Activated naive CD8-positive, alpha-beta T cell treated with anti-CD3 and anti-CD28 coated beads, Interleukin-2, amount 50 U/mL, for 24 hours (primary cell): ENCODE measurements around the gene CDK8.
"Not testable (repeated sequence)": the region's sequence is repeated elsewhere in the genome, so short reads cannot be mapped to it uniquely, and the experiment has no call there.

Experiments used
- ATAC-seq: fragments of 150-1000 bp; cut with Tn5 transposase; one replicate; pipeline ENCODE4 v1.10.0; 2021
- DNase-seq: peaks from one replicate; pipeline ENCODE4 v3.0.0; 2021
- H3K27ac Mint-ChIP-seq: one replicate; pipeline ENCODE4 v1.8.0; 2021; ENCODE audit warnings: mild to moderate bottlenecking, mixed read lengths
- H3K27me3 Mint-ChIP-seq: one replicate; pipeline ENCODE4 v1.8.0; 2021; ENCODE audit warnings: mixed read lengths
- H3K36me3 Mint-ChIP-seq: one replicate; pipeline ENCODE4 v1.8.0; 2021; ENCODE audit warnings: low read depth, mixed read lengths
- H3K4me1 Mint-ChIP-seq: one replicate; pipeline ENCODE4 v1.8.0; 2021; ENCODE audit warnings: mixed read lengths
- H3K4me3 Mint-ChIP-seq: one replicate; pipeline ENCODE4 v1.8.0; 2021; ENCODE audit warnings: mild to moderate bottlenecking, moderate library complexity, mixed read lengths
- H3K9me3 Mint-ChIP-seq: one replicate; pipeline ENCODE4 v1.8.0; 2021; ENCODE audit warnings: mixed read lengths

Gene CDK8

GRCh38 chr13:26229080-26229615, 24.8 kb upstream of the CDK8 start:
- Mint-ChIP-seq H3K27ac (no peak overlapping the region), H3K27me3 (no peaks in the 10 kb centered on the region), H3K36me3 (no peaks in the 10 kb centered on the region), H3K9me3 (no peaks in the 10 kb centered on the region), H3K4me3 (no peak overlapping the region), H3K4me1 (no peaks in the 10 kb centered on the region)
- ATAC-seq, result no peak
- no peak for DNase-seq

GRCh38 chr13:26230703-26231102, 23.2 kb upstream of the CDK8 start:
- H3K36me3 Mint-ChIP-seq, result no peaks in the 10 kb centered on the region
- DNase-seq (no peak), ATAC-seq (no peak)
- no peak overlapping the region for H3K4me3 Mint-ChIP-seq
- H3K27me3 Mint-ChIP-seq, result peaks cover 3% of the 10 kb centered on the region
- no peaks in the 10 kb centered on the region for H3K9me3 Mint-ChIP-seq
- no peaks in the 10 kb centered on the region for H3K4me1 Mint-ChIP-seq
- no peak overlapping the region for H3K27ac Mint-ChIP-seq

GRCh38 chr13:26236296-26236695, 17.6 kb upstream of the CDK8 start:
- Mint-ChIP-seq H3K36me3 (no peaks in the 10 kb centered on the region), H3K27me3 (peaks cover 6% of the 10 kb centered on the region), H3K27ac (no peak overlapping the region), H3K9me3 (no peaks in the 10 kb centered on the region), H3K4me1 (peaks cover 11% of the 10 kb centered on the region), H3K4me3 (no peak overlapping the region)
- ATAC-seq, result no peak
- no peak for DNase-seq

- Mint-ChIP-seq H3K4me3 (no peak overlapping the region), H3K27ac (no peak overlapping the region), H3K9me3 (peaks cover 4% of the 10 kb centered on the region), H3K27me3 (peaks cover 16% of the 10 kb centered on the region), H3K36me3 (no peaks in the 10 kb centered on the region), H3K4me1 (no peaks in the 10 kb centered on the region)
- DNase-seq (no peak), ATAC-seq (no peak)
Observed at GRCh38 chr13:26246154-26246553, 7.8 kb upstream of the CDK8 start.

- Mint-ChIP-seq H3K36me3 (no peaks in the 10 kb centered on the region), H3K4me1 (no peaks in the 10 kb centered on the region), H3K9me3 (peaks cover 4% of the 10 kb centered on the region), H3K27ac (no peak overlapping the region), H3K4me3 (no peak overlapping the region), H3K27me3 (peaks cover 11% of the 10 kb centered on the region)
- DNase-seq (no peak), ATAC-seq (no peak)
Observed at GRCh38 chr13:26247011-26247410, 6.9 kb upstream of the CDK8 start.

GRCh38 chr13:26247608-26248007, 6.3 kb upstream of the CDK8 start:
- ATAC-seq (no peak), DNase-seq (no peak)
- Mint-ChIP-seq H3K27me3 (peaks cover 7% of the 10 kb centered on the region), H3K36me3 (no peaks in the 10 kb centered on the region), H3K9me3 (peaks cover 4% of the 10 kb centered on the region), H3K4me1 (no peaks in the 10 kb centered on the region), H3K27ac (no peak overlapping the region), H3K4me3 (no peak overlapping the region)

GRCh38 chr13:26249551-26249950, 4.4 kb upstream of the CDK8 start:
- no peak overlapping the region for H3K27ac Mint-ChIP-seq
- ATAC-seq (no peak), DNase-seq (no peak)
- H3K4me1 Mint-ChIP-seq, result peaks cover 4% of the 10 kb centered on the region
- H3K9me3 Mint-ChIP-seq, result no peaks in the 10 kb centered on the region
- H3K27me3 Mint-ChIP-seq, result peaks cover 2% of the 10 kb centered on the region
- H3K36me3 Mint-ChIP-seq, result peaks cover 2% of the 10 kb centered on the region
- H3K4me3 Mint-ChIP-seq, result no peak overlapping the region

- H3K4me1 Mint-ChIP-seq, result peaks cover 26% of the 10 kb centered on the region
- not testable (repeated sequence) for H3K27ac Mint-ChIP-seq, DNase-seq, H3K36me3 Mint-ChIP-seq, H3K9me3 Mint-ChIP-seq, ATAC-seq, H3K27me3 Mint-ChIP-seq, H3K4me3 Mint-ChIP-seq
Observed at GRCh38 chr13:26252006-26252405, 1.9 kb upstream of the CDK8 start.

GRCh38 chr13:26253262-26253786, 605 bp upstream of the CDK8 start:
- H3K27ac Mint-ChIP-seq, result peak overlapping the region; percentile 92
- no peak for ATAC-seq
- H3K9me3 Mint-ChIP-seq, result no peaks in the 10 kb centered on the region
- no peak for DNase-seq
- H3K27me3 Mint-ChIP-seq, result no peaks in the 10 kb centered on the region
- peak overlapping the region; percentile 93 for H3K4me3 Mint-ChIP-seq
- peaks cover 2% of the 10 kb centered on the region for H3K36me3 Mint-ChIP-seq
- H3K4me1 Mint-ChIP-seq, result peaks cover 32% of the 10 kb centered on the region

- peaks cover 32% of the 10 kb centered on the region for H3K4me1 Mint-ChIP-seq
- DNase-seq, result peak; percentile 45
- H3K4me3 Mint-ChIP-seq, result peak overlapping the region; percentile 93
- no peaks in the 10 kb centered on the region for H3K27me3 Mint-ChIP-seq
- H3K9me3 Mint-ChIP-seq, result no peaks in the 10 kb centered on the region
- H3K27ac Mint-ChIP-seq, result peak overlapping the region; percentile 79
- peaks cover 2% of the 10 kb centered on the region for H3K36me3 Mint-ChIP-seq
- ATAC-seq, result peak; percentile 22
Observed at GRCh38 chr13:26254583-26255111, 718 bp downstream of the CDK8 start.

- H3K4me1 Mint-ChIP-seq, result peaks cover 32% of the 10 kb centered on the region
- H3K4me3 Mint-ChIP-seq, result peak overlapping the region; percentile 93
- DNase-seq (peak; percentile 5), ATAC-seq (no peak)
- H3K9me3 Mint-ChIP-seq, result no peaks in the 10 kb centered on the region
- H3K27me3 Mint-ChIP-seq, result no peaks in the 10 kb centered on the region
- H3K27ac Mint-ChIP-seq, result peak overlapping the region; percentile 79
- H3K36me3 Mint-ChIP-seq, result peaks cover 2% of the 10 kb centered on the region
Observed at GRCh38 chr13:26255115-26255514, 1.2 kb downstream of the CDK8 start.

- Mint-ChIP-seq H3K9me3 (no peaks in the 10 kb centered on the region), H3K36me3 (peaks cover 2% of the 10 kb centered on the region), H3K27me3 (no peaks in the 10 kb centered on the region), H3K27ac (no peak overlapping the region), H3K4me1 (peaks cover 32% of the 10 kb centered on the region), H3K4me3 (peak overlapping the region; percentile 93)
- ATAC-seq (no peak), DNase-seq (no peak)
Observed at GRCh38 chr13:26255691-26256277, 1.9 kb downstream of the CDK8 start.

GRCh38 chr13:26257049-26257448, 3.1 kb downstream of the CDK8 start:
- Mint-ChIP-seq H3K27me3 (no peaks in the 10 kb centered on the region), H3K4me3 (no peak overlapping the region), H3K36me3 (peaks cover 2% of the 10 kb centered on the region), H3K9me3 (no peaks in the 10 kb centered on the region), H3K4me1 (peaks cover 41% of the 10 kb centered on the region), H3K27ac (no peak overlapping the region)
- no peak for ATAC-seq
- no peak for DNase-seq

GRCh38 chr13:26259634-26260033, 5.7 kb downstream of the CDK8 start:
- ATAC-seq, result no peak
- Mint-ChIP-seq H3K4me3 (no peak overlapping the region), H3K27ac (no peak overlapping the region), H3K4me1 (peaks cover 37% of the 10 kb centered on the region), H3K27me3 (no peaks in the 10 kb centered on the region), H3K36me3 (peaks cover 4% of the 10 kb centered on the region), H3K9me3 (peaks cover 3% of the 10 kb centered on the region)
- DNase-seq, result no peak

- Mint-ChIP-seq H3K9me3 (peaks cover 4% of the 10 kb centered on the region), H3K27ac (no peak overlapping the region), H3K27me3 (no peaks in the 10 kb centered on the region), H3K4me1 (peaks cover 24% of the 10 kb centered on the region), H3K36me3 (peaks cover 5% of the 10 kb centered on the region), H3K4me3 (no peak overlapping the region)
- ATAC-seq (no peak), DNase-seq (no peak)
Observed at GRCh38 chr13:26262156-26262555, 8.2 kb downstream of the CDK8 start.
